HEK293 (cell line): ENCODE measurements around the gene DENND1A.

ENCODE experiments used
- CTCF ChIA-PET: fragments of 350-600 bp; formaldehyde crosslinking; extraction: SDS; loops from one replicate; lab custom pipeline; 2021; ENCODE audit warnings: antibody characterized with exemption; lab: Yijun Ruan, JAX
- POLR2A ChIA-PET: fragments of 300-600 bp; formaldehyde crosslinking; extraction: SDS; loops from one replicate; lab custom pipeline; 2020; ENCODE audit warnings: antibody characterized with exemption, inconsistent platforms; lab: Yijun Ruan, JAX
- H3K27ac ChIP-seq: fragments of 200-500 bp; sonication (Bioruptor generic); 2 replicates; pipeline ENCODE4 v1.5.1; 2014; ENCODE audit warnings: low read depth, low read length, control low read depth, inconsistent platforms; ENCODE audit errors: extremely low read depth
- H3K36me3 ChIP-seq, 2 experiments: fragments of 200-500 bp in 1 of 2; sonication (Bioruptor generic) in 1 of 2; 1 replicate in 1 of 2; 2 replicates in 1 of 2; pipeline ENCODE4 v1.5.1; 2014 to 2017; ENCODE audit warnings: inconsistent platforms in 2 of 2, low read length in 2 of 2; ENCODE audit not compliant: control insufficient read depth in 2 of 2, insufficient read depth in 1 of 2
- H3K4me1 ChIP-seq: fragments of 200-500 bp; sonication (Bioruptor generic); 2 replicates; pipeline ENCODE4 v1.5.1; 2014; ENCODE audit warnings: mild to moderate bottlenecking, low read length, inconsistent platforms; ENCODE audit not compliant: control insufficient read depth, insufficient read depth
- H3K4me3 ChIP-seq: 2 replicates; pipeline ENCODE4 v1.5.1; 2011; ENCODE audit warnings: low read depth, mild to moderate bottlenecking, control low read depth, low read length, moderate library complexity
- H3K9me3 ChIP-seq: fragments of 200-500 bp; sonication (Bioruptor generic); 2 replicates; pipeline ENCODE4 v1.5.1; 2014; ENCODE audit warnings: low read depth, low read length, inconsistent platforms; ENCODE audit not compliant: control insufficient read depth, insufficient read depth
- BCL11B ChIP-seq: fragments of 450-650 bp; formaldehyde crosslinking; IDR thresholded peaks from 2 replicates; pipeline ENCODE4 v1.5.1; 2016; ENCODE audit warnings: low read depth, missing biosample characterization, missing genetic modification characterization
- FEZF1 ChIP-seq: fragments of 450-650 bp; formaldehyde crosslinking; IDR thresholded peaks from 2 replicates; pipeline ENCODE4 v1.5.1; 2016; ENCODE audit warnings: missing biosample characterization, missing genetic modification characterization
- GLI4 ChIP-seq: fragments of 450-650 bp; formaldehyde crosslinking; IDR thresholded peaks from 2 replicates; pipeline ENCODE4 v1.5.1; 2016; ENCODE audit warnings: missing biosample characterization, missing genetic modification characterization
- KLF1 ChIP-seq: fragments of 450-650 bp; formaldehyde crosslinking; IDR thresholded peaks from 2 replicates; pipeline ENCODE4 v1.5.1; 2016; ENCODE audit warnings: missing biosample characterization, missing genetic modification characterization
- KLF9 ChIP-seq: fragments of 450-650 bp; formaldehyde crosslinking; IDR thresholded peaks from 2 replicates; pipeline ENCODE4 v1.5.1; 2016; ENCODE audit warnings: missing biosample characterization, missing genetic modification characterization, low read depth
- PRDM1 ChIP-seq: fragments of 450-650 bp; formaldehyde crosslinking; IDR thresholded peaks from 2 replicates; pipeline ENCODE4; 2016; ENCODE audit warnings: missing biosample characterization, missing genetic modification characterization
- PRDM6 ChIP-seq: fragments of 450-650 bp; formaldehyde crosslinking; IDR thresholded peaks from 2 replicates; pipeline ENCODE4 v1.5.1; 2017; ENCODE audit warnings: missing biosample characterization, missing genetic modification characterization
- SP2 ChIP-seq: fragments of 450-650 bp; formaldehyde crosslinking; IDR thresholded peaks from 2 replicates; pipeline ENCODE4 v1.5.1; 2016; ENCODE audit warnings: missing biosample characterization, missing genetic modification characterization
- TRIM28 ChIP-seq: IDR thresholded peaks from 2 replicates; pipeline ENCODE4 v1.6.1; 2011; ENCODE audit warnings: low read length, control low read depth, borderline replicate concordance
- ZBTB20 ChIP-seq: fragments of 450-650 bp; formaldehyde crosslinking; IDR thresholded peaks from 2 replicates; pipeline ENCODE4 v1.5.1; 2016; ENCODE audit warnings: missing biosample characterization, missing genetic modification characterization
- ZNF132 ChIP-seq: fragments of 450-650 bp; formaldehyde crosslinking; IDR thresholded peaks from 2 replicates; pipeline ENCODE4 v1.5.1; 2017; ENCODE audit warnings: missing biosample characterization, missing genetic modification characterization, borderline replicate concordance
- ZNF16 ChIP-seq: fragments of 450-650 bp; formaldehyde crosslinking; IDR thresholded peaks from 2 replicates; pipeline ENCODE4 v1.5.1; 2016; ENCODE audit warnings: low read depth, missing biosample characterization, missing genetic modification characterization
- ZNF223 ChIP-seq: fragments of 450-650 bp; formaldehyde crosslinking; IDR thresholded peaks from 2 replicates; pipeline ENCODE4 v1.5.1; 2016; ENCODE audit warnings: missing biosample characterization, missing genetic modification characterization
- ZNF341 ChIP-seq: fragments of 450-650 bp; formaldehyde crosslinking; IDR thresholded peaks from 2 replicates; pipeline ENCODE4; 2016; ENCODE audit warnings: low read depth, missing biosample characterization, missing genetic modification characterization
- ZNF521 ChIP-seq: fragments of 450-650 bp; formaldehyde crosslinking; IDR thresholded peaks from 2 replicates; pipeline ENCODE4 v1.5.1; 2017; ENCODE audit warnings: missing biosample characterization, mild to moderate bottlenecking, missing genetic modification characterization
- ZNF549 ChIP-seq: fragments of 450-650 bp; IDR thresholded peaks from 2 replicates; pipeline ENCODE4 v1.5.1; 2018; ENCODE audit warnings: missing biosample characterization, missing genetic modification characterization, mild to moderate bottlenecking, inconsistent platforms, moderate library complexity
- ZNF555 ChIP-seq: fragments of 450-650 bp; formaldehyde crosslinking; conservative IDR thresholded peaks from 2 replicates; pipeline ENCODE4 v1.5.1; 2017; ENCODE audit warnings: missing biosample characterization, mild to moderate bottlenecking, missing genetic modification characterization, inconsistent platforms
- ZNF621 ChIP-seq: fragments of 450-650 bp; formaldehyde crosslinking; IDR thresholded peaks from 2 replicates; pipeline ENCODE4 v1.5.1; 2017; ENCODE audit warnings: missing biosample characterization, missing genetic modification characterization
- ZNF660 ChIP-seq: fragments of 450-650 bp; IDR thresholded peaks from 2 replicates; pipeline ENCODE4 v1.5.1; 2018; ENCODE audit warnings: missing biosample characterization, mild to moderate bottlenecking, missing genetic modification characterization
- ZNF768 ChIP-seq: fragments of 450-650 bp; formaldehyde crosslinking; IDR thresholded peaks from 2 replicates; pipeline ENCODE4 v1.5.1; 2018; ENCODE audit warnings: missing biosample characterization, mild to moderate bottlenecking, missing genetic modification characterization
- ZNF830 ChIP-seq: fragments of 450-650 bp; IDR thresholded peaks from 2 replicates; pipeline ENCODE4 v1.5.0; 2018; ENCODE audit warnings: missing biosample characterization, missing genetic modification characterization, low read depth, mild to moderate bottlenecking, moderate library complexity
- ZXDB ChIP-seq: fragments of 450-650 bp; formaldehyde crosslinking; IDR thresholded peaks from 2 replicates; pipeline ENCODE4 v1.5.1; 2016; ENCODE audit warnings: missing biosample characterization, missing genetic modification characterization
- TF ChIP-seq, protein P1 (sequence below): fragments of 450-650 bp; formaldehyde crosslinking; IDR thresholded peaks from 2 replicates; pipeline ENCODE4 v1.5.1; 2016; ENCODE audit warnings: missing biosample characterization, missing genetic modification characterization
- TF ChIP-seq, protein P2 (sequence below): fragments of 450-650 bp; formaldehyde crosslinking; IDR thresholded peaks from 2 replicates; pipeline ENCODE4 v1.5.1; 2016; ENCODE audit warnings: missing biosample characterization, missing genetic modification characterization, low read depth
- TF ChIP-seq, protein P3 (sequence below): fragments of 450-650 bp; formaldehyde crosslinking; IDR thresholded peaks from 2 replicates; pipeline ENCODE4 v1.5.1; 2016; ENCODE audit warnings: missing biosample characterization, missing genetic modification characterization

DENND1A gene

DNA sequence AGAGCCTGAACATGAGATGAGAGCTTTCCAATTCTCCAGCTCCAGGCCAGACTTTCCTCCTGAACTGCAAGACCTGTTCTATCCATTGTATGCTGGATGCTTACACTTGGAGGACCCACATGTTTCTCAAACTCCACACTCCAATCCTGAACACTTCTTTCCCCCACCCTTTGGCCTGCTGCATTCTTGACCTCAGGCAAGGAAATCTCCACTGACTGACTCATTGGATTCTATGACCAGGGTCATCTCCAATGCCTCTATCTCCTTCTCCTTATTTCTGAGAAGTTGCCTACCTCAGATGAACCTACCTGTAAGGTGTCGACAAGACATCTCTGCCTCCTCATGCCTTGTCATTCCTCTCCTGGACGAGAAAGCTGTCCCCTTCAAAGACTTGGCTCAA lies 420.3 kb downstream of the DENND1A start:
- TF ChIP-seq ZBTB20 (tag by site-specific recombination) (no peak), ZNF341 (tag by site-specific recombination) (no peak), ZNF223 (tag by site-specific recombination) (no peak), KLF9 (no peak), ZNF621 (no peak), ZNF768 (tag by site-specific recombination) (no peak), ZNF132 (no peak)
- TF ChIP-seq, all 188 proteins: peak for 0
- no peak overlapping the region for H3K4me3 ChIP-seq
- no peaks in the 10 kb centered on the region for H3K36me3 ChIP-seq
- no peak overlapping the region for H3K27ac ChIP-seq
- H3K4me1 ChIP-seq, result peaks cover 7% of the 10 kb centered on the region
- CTCF ChIA-PET, result interaction anchor here (0.7 kb wide), 1 partner anchor 932 kb away, joined by 3 read pairs; no protein-coding TSS in a partner anchor
- H3K9me3 ChIP-seq, result no peaks in the 10 kb centered on the region
- POLR2A ChIA-PET, result no interaction called here

GRCh38 chr9:123508048-123508447 lies 421.9 kb downstream of the DENND1A start:
- no peak overlapping the region for H3K27ac ChIP-seq
- H3K9me3 ChIP-seq, result no peaks in the 10 kb centered on the region
- H3K36me3 ChIP-seq, result no peaks in the 10 kb centered on the region
- peak; percentile 34; the same call in 1 of the 2 replicates for TF ChIP-seq PRDM6 (tag by site-specific recombination)
- TF ChIP-seq, protein P1, sequence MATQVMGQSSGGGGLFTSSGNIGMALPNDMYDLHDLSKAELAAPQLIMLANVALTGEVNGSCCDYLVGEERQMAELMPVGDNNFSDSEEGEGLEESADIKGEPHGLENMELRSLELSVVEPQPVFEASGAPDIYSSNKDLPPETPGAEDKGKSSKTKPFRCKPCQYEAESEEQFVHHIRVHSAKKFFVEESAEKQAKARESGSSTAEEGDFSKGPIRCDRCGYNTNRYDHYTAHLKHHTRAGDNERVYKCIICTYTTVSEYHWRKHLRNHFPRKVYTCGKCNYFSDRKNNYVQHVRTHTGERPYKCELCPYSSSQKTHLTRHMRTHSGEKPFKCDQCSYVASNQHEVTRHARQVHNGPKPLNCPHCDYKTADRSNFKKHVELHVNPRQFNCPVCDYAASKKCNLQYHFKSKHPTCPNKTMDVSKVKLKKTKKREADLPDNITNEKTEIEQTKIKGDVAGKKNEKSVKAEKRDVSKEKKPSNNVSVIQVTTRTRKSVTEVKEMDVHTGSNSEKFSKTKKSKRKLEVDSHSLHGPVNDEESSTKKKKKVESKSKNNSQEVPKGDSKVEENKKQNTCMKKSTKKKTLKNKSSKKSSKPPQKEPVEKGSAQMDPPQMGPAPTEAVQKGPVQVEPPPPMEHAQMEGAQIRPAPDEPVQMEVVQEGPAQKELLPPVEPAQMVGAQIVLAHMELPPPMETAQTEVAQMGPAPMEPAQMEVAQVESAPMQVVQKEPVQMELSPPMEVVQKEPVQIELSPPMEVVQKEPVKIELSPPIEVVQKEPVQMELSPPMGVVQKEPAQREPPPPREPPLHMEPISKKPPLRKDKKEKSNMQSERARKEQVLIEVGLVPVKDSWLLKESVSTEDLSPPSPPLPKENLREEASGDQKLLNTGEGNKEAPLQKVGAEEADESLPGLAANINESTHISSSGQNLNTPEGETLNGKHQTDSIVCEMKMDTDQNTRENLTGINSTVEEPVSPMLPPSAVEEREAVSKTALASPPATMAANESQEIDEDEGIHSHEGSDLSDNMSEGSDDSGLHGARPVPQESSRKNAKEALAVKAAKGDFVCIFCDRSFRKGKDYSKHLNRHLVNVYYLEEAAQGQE (tag by site-specific recombination), result no peak
- TF ChIP-seq ZNF16 (tag by site-specific recombination), result no peak
- peak; percentile 23; the same call in 1 of the 2 replicates for TF ChIP-seq FEZF1 (tag by site-specific recombination)
- TF ChIP-seq PRDM1, result peak; percentile 28; the same call in 1 of the 2 replicates
- peaks cover 7% of the 10 kb centered on the region for H3K4me1 ChIP-seq
- ChIA-PET CTCF (interaction anchor here (0.6 kb wide), 1 partner anchor 19 kb away, joined by 3 read pairs; no protein-coding TSS in a partner anchor), POLR2A (no interaction called here)
- H3K4me3 ChIP-seq, result no peak overlapping the region

GRCh38 chr9:123505496-123505895 lies 424.4 kb downstream of the DENND1A start:
- H3K36me3 ChIP-seq, result no peaks in the 10 kb centered on the region
- H3K4me3 ChIP-seq, result no peak overlapping the region
- no peak overlapping the region for H3K27ac ChIP-seq
- no peaks in the 10 kb centered on the region for H3K9me3 ChIP-seq
- ChIA-PET POLR2A (no interaction called here), CTCF (no interaction called here)
- H3K4me1 ChIP-seq, result peaks cover 7% of the 10 kb centered on the region
- no peak for TF ChIP-seq ZXDB (tag by site-specific recombination)
- no peak for TF ChIP-seq ZNF521 (tag by site-specific recombination)
- TF ChIP-seq, protein P2, sequence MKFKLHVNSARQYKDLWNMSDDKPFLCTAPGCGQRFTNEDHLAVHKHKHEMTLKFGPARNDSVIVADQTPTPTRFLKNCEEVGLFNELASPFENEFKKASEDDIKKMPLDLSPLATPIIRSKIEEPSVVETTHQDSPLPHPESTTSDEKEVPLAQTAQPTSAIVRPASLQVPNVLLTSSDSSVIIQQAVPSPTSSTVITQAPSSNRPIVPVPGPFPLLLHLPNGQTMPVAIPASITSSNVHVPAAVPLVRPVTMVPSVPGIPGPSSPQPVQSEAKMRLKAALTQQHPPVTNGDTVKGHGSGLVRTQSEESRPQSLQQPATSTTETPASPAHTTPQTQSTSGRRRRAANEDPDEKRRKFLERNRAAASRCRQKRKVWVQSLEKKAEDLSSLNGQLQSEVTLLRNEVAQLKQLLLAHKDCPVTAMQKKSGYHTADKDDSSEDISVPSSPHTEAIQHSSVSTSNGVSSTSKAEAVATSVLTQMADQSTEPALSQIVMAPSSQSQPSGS, result no peak
- TF ChIP-seq BCL11B, result no peak
- TF ChIP-seq ZNF555 (tag by site-specific recombination), result no peak
- no peak for TF ChIP-seq ZNF830 (tag by site-specific recombination)
- no peak for TF ChIP-seq SP2 (tag by site-specific recombination)
- TF ChIP-seq GLI4 (tag by site-specific recombination), result no peak
- no peak for TF ChIP-seq ZNF660 (tag by site-specific recombination)
- TF ChIP-seq KLF1, result no peak
- TF ChIP-seq, protein P3, sequence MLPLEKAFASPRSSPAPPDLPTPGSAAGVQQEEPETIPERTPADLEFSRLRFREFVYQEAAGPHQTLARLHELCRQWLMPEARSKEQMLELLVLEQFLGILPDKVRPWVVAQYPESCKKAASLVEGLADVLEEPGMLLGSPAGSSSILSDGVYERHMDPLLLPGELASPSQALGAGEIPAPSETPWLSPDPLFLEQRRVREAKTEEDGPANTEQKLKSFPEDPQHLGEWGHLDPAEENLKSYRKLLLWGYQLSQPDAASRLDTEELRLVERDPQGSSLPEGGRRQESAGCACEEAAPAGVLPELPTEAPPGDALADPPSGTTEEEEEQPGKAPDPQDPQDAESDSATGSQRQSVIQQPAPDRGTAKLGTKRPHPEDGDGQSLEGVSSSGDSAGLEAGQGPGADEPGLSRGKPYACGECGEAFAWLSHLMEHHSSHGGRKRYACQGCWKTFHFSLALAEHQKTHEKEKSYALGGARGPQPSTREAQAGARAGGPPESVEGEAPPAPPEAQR, result no peak
- TF ChIP-seq TRIM28, result no peak
- no peak for TF ChIP-seq ZNF549 (tag by site-specific recombination)
